ENCODE measurements around the gene YOD1. TPM values are rescaled to one million over a fixed set of nuclear protein-coding genes. Genes with fewer than 3 reads are reported as not detected.

YOD1 gene
- total and polyA plus RNA-seq, 2 donors (not counting 1 experiment from before 2014, with no cell fraction given) = 3.0 to 5.6 TPM

DNA sequence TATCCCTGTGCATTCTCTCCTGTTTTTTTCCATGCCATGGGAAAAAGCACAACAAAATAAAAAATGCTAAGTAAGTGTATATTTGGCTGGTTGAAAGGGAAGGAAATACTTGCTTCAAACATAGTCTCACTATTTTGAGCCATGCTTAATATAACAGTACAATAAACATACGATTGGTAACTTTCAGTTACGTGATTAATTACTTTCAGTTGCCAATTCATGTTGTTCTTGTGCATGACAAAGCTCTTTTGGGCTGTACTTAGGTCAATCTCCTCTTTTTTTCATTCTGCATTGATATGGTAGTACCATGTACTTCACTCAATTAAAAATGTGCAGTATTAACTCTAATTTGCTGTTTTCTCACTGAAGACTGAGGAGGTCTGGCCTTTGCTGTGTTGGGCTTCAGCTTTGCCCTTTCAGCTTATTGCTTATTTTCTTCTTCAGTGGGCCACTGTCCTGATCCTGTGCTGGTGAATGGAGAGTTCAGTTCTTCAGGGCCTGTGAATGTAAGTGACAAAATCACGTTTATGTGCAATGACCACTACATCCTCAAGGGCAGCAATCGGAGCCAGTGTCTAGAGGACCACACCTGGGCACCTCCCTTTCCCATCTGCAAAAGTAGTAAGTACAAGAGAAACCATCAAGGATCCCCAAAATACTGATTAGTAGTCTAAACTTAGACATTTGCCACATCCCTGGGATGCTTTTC, 40.3 kb upstream of the YOD1 start:
- no peaks in the 10 kb centered on the region for H3K9me3 ChIP-seq (ENCODE audit: control insufficient read depth, insufficient read depth, low read depth, low read length)
- no peak overlapping the region for H3K4me3 ChIP-seq (replicated peaks in 1 of 4; ENCODE audit: control extremely low read depth in 1 of 4, insufficient read depth in 1 of 4, low read depth in 3 of 4, low read length in 4 of 4)
- no peaks in the 10 kb centered on the region for H3K27me3 ChIP-seq (ENCODE audit: control insufficient read depth, insufficient read depth, low read length)
- H3K27ac ChIP-seq (ENCODE audit: insufficient read depth, low read length) = no peak overlapping the region
- TF ChIP-seq, protein P1, sequence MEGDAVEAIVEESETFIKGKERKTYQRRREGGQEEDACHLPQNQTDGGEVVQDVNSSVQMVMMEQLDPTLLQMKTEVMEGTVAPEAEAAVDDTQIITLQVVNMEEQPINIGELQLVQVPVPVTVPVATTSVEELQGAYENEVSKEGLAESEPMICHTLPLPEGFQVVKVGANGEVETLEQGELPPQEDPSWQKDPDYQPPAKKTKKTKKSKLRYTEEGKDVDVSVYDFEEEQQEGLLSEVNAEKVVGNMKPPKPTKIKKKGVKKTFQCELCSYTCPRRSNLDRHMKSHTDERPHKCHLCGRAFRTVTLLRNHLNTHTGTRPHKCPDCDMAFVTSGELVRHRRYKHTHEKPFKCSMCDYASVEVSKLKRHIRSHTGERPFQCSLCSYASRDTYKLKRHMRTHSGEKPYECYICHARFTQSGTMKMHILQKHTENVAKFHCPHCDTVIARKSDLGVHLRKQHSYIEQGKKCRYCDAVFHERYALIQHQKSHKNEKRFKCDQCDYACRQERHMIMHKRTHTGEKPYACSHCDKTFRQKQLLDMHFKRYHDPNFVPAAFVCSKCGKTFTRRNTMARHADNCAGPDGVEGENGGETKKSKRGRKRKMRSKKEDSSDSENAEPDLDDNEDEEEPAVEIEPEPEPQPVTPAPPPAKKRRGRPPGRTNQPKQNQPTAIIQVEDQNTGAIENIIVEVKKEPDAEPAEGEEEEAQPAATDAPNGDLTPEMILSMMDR (conservative IDR thresholded peaks at IDR 0.05 in 1 of 2, IDR thresholded peaks at IDR 0.05 in 1 of 2; ENCODE audit: low read depth in 1 of 2, low read length in 2 of 2) = no peak
- TF ChIP-seq EZH2 (IDR thresholded peaks at IDR 0.05; ENCODE audit: low read length, missing control alignments) = no peak
- H3K9ac ChIP-seq (ENCODE audit: insufficient read depth, low read length) = no peak overlapping the region
- no peaks in the 10 kb centered on the region for H3K36me3 ChIP-seq (ENCODE audit: control insufficient read depth, insufficient read depth, low read length)
- no peak overlapping the region for H3K4me2 ChIP-seq (ENCODE audit: extremely low read depth, insufficient read depth, low read length)
- no peaks in the 10 kb centered on the region for H3K79me2 ChIP-seq (ENCODE audit: control insufficient read depth, insufficient read depth, low read length)
- H4K20me1 ChIP-seq (ENCODE audit: control insufficient read depth, extremely low read depth, insufficient read depth, low read length) = no peaks in the 10 kb centered on the region
- no peaks in the 10 kb centered on the region for H3K4me1 ChIP-seq (ENCODE audit: control insufficient read depth, extremely low read depth, insufficient read depth, low read length)
- DNase-seq (ENCODE audit: low read depth in 2 of 2) = no peak
- no peak overlapping the region for H2AFZ ChIP-seq (ENCODE audit: low read length)

DNA sequence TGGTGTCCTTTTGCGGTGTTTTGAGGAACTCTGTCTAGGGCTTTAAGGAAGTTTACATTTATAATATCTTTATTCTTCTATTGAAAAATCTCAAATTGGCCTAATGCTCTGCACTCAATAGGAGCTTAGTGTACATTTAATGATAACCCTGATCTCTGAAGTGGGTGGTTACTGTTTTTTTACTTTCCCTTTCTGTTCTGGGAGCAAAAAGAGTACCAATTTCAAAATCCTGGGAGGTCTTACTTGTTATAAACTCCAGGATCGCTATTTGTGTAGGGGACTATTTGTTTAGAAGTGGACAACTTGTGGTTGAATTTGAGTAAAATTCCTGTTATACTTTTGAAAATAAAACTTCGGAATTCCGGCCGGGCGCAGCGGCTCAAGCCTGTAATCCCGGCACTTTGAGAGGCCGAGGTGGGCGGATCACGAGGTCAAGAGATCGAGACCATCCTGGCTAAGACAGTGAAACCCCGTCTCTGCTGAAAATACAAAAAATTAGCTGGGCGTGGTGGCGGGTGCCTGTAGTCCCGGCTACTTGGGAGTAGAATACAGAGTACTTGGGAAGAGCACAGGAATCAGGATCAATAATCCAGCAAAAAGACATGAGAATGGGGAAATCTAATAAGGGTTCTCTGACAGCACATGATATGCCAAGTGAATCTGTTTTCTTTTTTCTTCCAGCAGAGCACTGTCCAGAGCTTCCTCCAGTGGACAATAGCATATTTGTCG, 38.8 kb upstream of the YOD1 start:
- no peak overlapping the region for H3K4me3 ChIP-seq (replicated peaks in 1 of 4; ENCODE audit: control extremely low read depth in 1 of 4, insufficient read depth in 1 of 4, low read depth in 3 of 4, low read length in 4 of 4)

More for the DNA sequence above, 38.8 kb upstream of the YOD1 start:
- Histone ChIP-seq H3K27me3 (ENCODE audit: control insufficient read depth, insufficient read depth, low read length) (no peaks in the 10 kb centered on the region), H3K27ac (ENCODE audit: insufficient read depth, low read length) (no peak overlapping the region), H3K79me2 (ENCODE audit: control insufficient read depth, insufficient read depth, low read length) (no peaks in the 10 kb centered on the region), H3K4me2 (ENCODE audit: extremely low read depth, insufficient read depth, low read length) (no peak overlapping the region), H3K4me1 (ENCODE audit: control insufficient read depth, extremely low read depth, insufficient read depth, low read length) (no peaks in the 10 kb centered on the region), H3K9me3 (ENCODE audit: control insufficient read depth, insufficient read depth, low read depth, low read length) (no peaks in the 10 kb centered on the region), H4K20me1 (ENCODE audit: control insufficient read depth, extremely low read depth, insufficient read depth, low read length) (no peaks in the 10 kb centered on the region), H3K9ac (ENCODE audit: insufficient read depth, low read length) (no peak overlapping the region), H3K36me3 (ENCODE audit: control insufficient read depth, insufficient read depth, low read length) (no peaks in the 10 kb centered on the region), H2AFZ (ENCODE audit: low read length) (no peak overlapping the region)
- TF ChIP-seq, protein P1 (conservative IDR thresholded peaks at IDR 0.05 in 1 of 2, IDR thresholded peaks at IDR 0.05 in 1 of 2; ENCODE audit: low read depth in 1 of 2, low read length in 2 of 2) = no peak
- TF ChIP-seq EZH2 (IDR thresholded peaks at IDR 0.05; ENCODE audit: low read length, missing control alignments) = no peak
- no peak for DNase-seq (ENCODE audit: low read depth in 2 of 2)

Measured in fibroblast of lung (primary cell).